A549 (cell line): ENCODE results near the gene KCNQ1.

Source experiments
- CEBPB ChIP-seq, 2 experiments: fragments of >200 bp in 1 of 2; sonication (Bioruptor Twin) in 1 of 2; formaldehyde crosslinking in 1 of 2; IDR thresholded peaks; 2 replicates each; pipeline ENCODE4 v1.6.1; 2012 to 2016
- CTCF ChIP-seq: fragments of >200 bp; sonication (Bioruptor Twin); formaldehyde crosslinking; IDR thresholded peaks from 3 replicates; pipeline ENCODE4 v1.5.1; 2016
- GATA3 ChIP-seq: IDR thresholded peaks from 2 replicates; pipeline ENCODE4 v1.6.1; 2012; ENCODE audit warnings: borderline replicate concordance
- HDAC2 ChIP-seq: fragments of 200-600 bp; sonication (generic); IDR thresholded peaks from 2 replicates; pipeline ENCODE4 v1.6.1; 2016
- JUN ChIP-seq, 2 experiments: fragments of >200 bp; sonication (Bioruptor Twin); formaldehyde crosslinking; IDR thresholded peaks; 2 replicates in 1 of 2; 3 replicates in 1 of 2; pipeline ENCODE4 v1.6.1; 2016 to 2017
- MAX ChIP-seq: IDR thresholded peaks from 2 replicates; pipeline ENCODE4 v1.6.1; 2012
- NR3C1 ChIP-seq: fragments of >200 bp; sonication (Bioruptor Twin); formaldehyde crosslinking; IDR thresholded peaks from 3 replicates; pipeline ENCODE4 v1.6.1; 2017
- POLR2A ChIP-seq: IDR thresholded peaks from 2 replicates; pipeline ENCODE4 v1.6.1; 2012; ENCODE audit warnings: mild to moderate bottlenecking, low read length

- TF ChIP-seq GATA3 (no peak), CTCF (no peak), JUN (IDR thresholded peaks at IDR 0.05) (no peak), HDAC2 (no peak), NR3C1 (no peak), POLR2A (no peak), CEBPB (IDR thresholded peaks at IDR 0.05) (no peak), MAX (no peak)
These were observed 401.2 kb downstream of the KCNQ1 start for GRCh38 chr11:2846056-2846455.
